Activated naive CD8-positive, alpha-beta T cell treated with anti-CD3 and anti-CD28 coated beads, Interleukin-2, amount 50 U/mL, for 16 hours (primary cell): ENCODE data around the gene IL12RB2.

Experiments
- DNase-seq: peaks from one replicate; pipeline ENCODE4 v3.0.0-alpha.2; 2020; ENCODE audit warnings: low read depth, low spot score

IL12RB2 gene

GRCh38 chr1:67307251-67308060 is at the start of gene IL12RB2:
Gene IL12RB2, plus strand, starts transcription at chr1:67307873. Its CDS starts 12,496 bp downstream, at chr1:67320369.
- peak; percentile 4 for DNase-seq

GRCh38 chr1:67261680-67262079 is 46.0 kb upstream of the IL12RB2 start:
- DNase-seq: no peak

- DNase-seq: no peak
Observed at GRCh38 chr1:67262735-67263134, 44.9 kb upstream of the IL12RB2 start.

GRCh38 chr1:67264152-67264551 is 43.5 kb upstream of the IL12RB2 start:
- DNase-seq: no peak

GRCh38 chr1:67264899-67265298 is 42.8 kb upstream of the IL12RB2 start:
- no peak for DNase-seq

GRCh38 chr1:67269061-67269460 is 38.6 kb upstream of the IL12RB2 start:
- no peak for DNase-seq

GRCh38 chr1:67270541-67270940 is 37.1 kb upstream of the IL12RB2 start:
- no peak for DNase-seq

GRCh38 chr1:67273591-67273990 is 34.1 kb upstream of the IL12RB2 start:
- DNase-seq: no peak

- no peak for DNase-seq
Observed at GRCh38 chr1:67274623-67275325, 32.9 kb upstream of the IL12RB2 start.

GRCh38 chr1:67280696-67281095 is 27.0 kb upstream of the IL12RB2 start:
- no peak for DNase-seq

GRCh38 chr1:67281244-67281643 is 26.4 kb upstream of the IL12RB2 start:
- no peak for DNase-seq

- DNase-seq: no peak
Observed at GRCh38 chr1:67285780-67286488, 21.7 kb upstream of the IL12RB2 start.

GRCh38 chr1:67290236-67290635 is 17.4 kb upstream of the IL12RB2 start:
- DNase-seq: no peak

- DNase-seq: no peak
Observed at GRCh38 chr1:67294836-67295617, 12.6 kb upstream of the IL12RB2 start.

- no peak for DNase-seq
Observed at GRCh38 chr1:67298762-67299161, 8.9 kb upstream of the IL12RB2 start.

GRCh38 chr1:67299296-67299695 is 8.4 kb upstream of the IL12RB2 start:
- DNase-seq: no peak

GRCh38 chr1:67300561-67300960 is 7.1 kb upstream of the IL12RB2 start:
- no peak for DNase-seq

GRCh38 chr1:67304023-67304422 is 3.6 kb upstream of the IL12RB2 start:
- DNase-seq: no peak

GRCh38 chr1:67306547-67306946 is 1.1 kb upstream of the IL12RB2 start:
- DNase-seq: no peak

GRCh38 chr1:67308136-67308535 is 463 bp downstream of the IL12RB2 start:
- no peak for DNase-seq

GRCh38 chr1:67312615-67313014 is 4.9 kb downstream of the IL12RB2 start:
- DNase-seq: no peak
